WTC11 (cell line): Measurements from ENCODE around the gene CA10. TPM values are rescaled to one million over a fixed set of nuclear protein-coding genes. Genes with fewer than 3 reads are reported as not detected.
A peak's percentile ranks its signal among the peaks of the same experiment; 100 is the strongest.

Experiments used
- ATAC-seq: fragments of 200-7000 bp; cut with Tn5 transposase; 2 replicates; pipeline ENCODE4 v1.10.0; 2021; ENCODE audit warnings: mild to moderate bottlenecking, moderate library complexity
- CTCF ChIA-PET: fragments of 300-600 bp; sonication (Branson Sonifier 250); formaldehyde crosslinking; loops from one replicate; lab custom pipeline; 2021; ENCODE audit warnings: antibody characterized with exemption; lab: Charles Lee
- POLR2A ChIA-PET: fragments of 350-600 bp; sonication (Branson Sonifier 250); formaldehyde crosslinking; loops from one replicate; lab custom pipeline; 2021; ENCODE audit warnings: antibody characterized with exemption; lab: Charles Lee
- DNase-seq: peaks from one replicate; pipeline ENCODE4 v3.0.0; 2021; ENCODE audit warnings: low spot score
- H3K27ac Mint-ChIP-seq: 2 replicates; pipeline ENCODE4 v1.8.0; 2021; ENCODE audit warnings: mixed read lengths
- H3K27me3 Mint-ChIP-seq: 2 replicates; pipeline ENCODE4 v1.8.0; 2021; ENCODE audit warnings: low read depth, mild to moderate bottlenecking, moderate library complexity, mixed read lengths
- H3K36me3 Mint-ChIP-seq: 2 replicates; pipeline ENCODE4 v1.8.0; 2021; ENCODE audit warnings: mixed read lengths
- H3K4me1 Mint-ChIP-seq: 2 replicates; pipeline ENCODE4 v1.8.0; 2022; ENCODE audit warnings: mixed read lengths
- H3K4me3 Mint-ChIP-seq: 2 replicates; pipeline ENCODE4 v1.8.0; 2021; ENCODE audit warnings: mild to moderate bottlenecking, moderate library complexity, mixed read lengths
- H3K9me3 Mint-ChIP-seq: 2 replicates; pipeline ENCODE4 v1.8.0; 2021; ENCODE audit warnings: mixed read lengths
- ATF1 ChIP-seq: sonication (generic); formaldehyde crosslinking; IDR thresholded peaks from 2 replicates; pipeline ENCODE4 v1.8.1; 2023; ENCODE audit warnings: mild to moderate bottlenecking, moderate library complexity, missing genetic modification reagents
- CBFB ChIP-seq: sonication (generic); formaldehyde crosslinking; IDR thresholded peaks from 2 replicates; pipeline ENCODE4 v1.8.1; 2022; ENCODE audit warnings: mild to moderate bottlenecking, low read depth, missing genetic modification reagents
- ELF4 ChIP-seq: sonication (generic); formaldehyde crosslinking; IDR thresholded peaks from 2 replicates; pipeline ENCODE4 v1.8.1; 2022; ENCODE audit warnings: low read depth, mild to moderate bottlenecking, moderate library complexity, missing genetic modification reagents
- FOXK1 ChIP-seq: sonication (generic); formaldehyde crosslinking; IDR thresholded peaks from 2 replicates; pipeline ENCODE4 v1.8.0; 2022; ENCODE audit warnings: mild to moderate bottlenecking, moderate library complexity, missing genetic modification reagents
- GRHL2 ChIP-seq: fragments of 250-450 bp; sonication (Bioruptor Pico); IDR thresholded peaks from 2 replicates; pipeline ENCODE4 v1.8.0; 2022; ENCODE audit warnings: mild to moderate bottlenecking, moderate library complexity; ENCODE audit not compliant: insufficient replicate concordance, severe bottlenecking
- IRF2 ChIP-seq: sonication (generic); formaldehyde crosslinking; IDR thresholded peaks from 2 replicates; pipeline ENCODE4 v1.8.0; 2022; ENCODE audit warnings: low read depth, missing genetic modification reagents, borderline replicate concordance
- JUN ChIP-seq: sonication (generic); formaldehyde crosslinking; IDR thresholded peaks from 2 replicates; pipeline ENCODE4 v1.8.0; 2023; ENCODE audit warnings: mild to moderate bottlenecking, missing genetic modification reagents
- KAT7 ChIP-seq: sonication (generic); formaldehyde crosslinking; IDR thresholded peaks from 2 replicates; pipeline ENCODE4 v1.8.1; 2023; ENCODE audit warnings: missing genetic modification reagents, mild to moderate bottlenecking, borderline replicate concordance
- NR2C2 ChIP-seq: sonication (generic); formaldehyde crosslinking; IDR thresholded peaks from 2 replicates; pipeline ENCODE4 v1.8.0; 2022; ENCODE audit warnings: mild to moderate bottlenecking, missing genetic modification reagents
- PRRX2 ChIP-seq: fragments of 250-450 bp; sonication (Bioruptor Pico); IDR thresholded peaks from 2 replicates; pipeline ENCODE4 v1.8.0; 2021; ENCODE audit warnings: mild to moderate bottlenecking
- RELA ChIP-seq: sonication (generic); formaldehyde crosslinking; IDR thresholded peaks from 2 replicates; pipeline ENCODE4 v1.8.1; 2022; ENCODE audit warnings: missing genetic modification reagents, mild to moderate bottlenecking, borderline replicate concordance
- SOX15 ChIP-seq: fragments of 250-450 bp; sonication (Bioruptor Pico); IDR thresholded peaks from 2 replicates; pipeline ENCODE4 v1.9.0; 2021; ENCODE audit warnings: mild to moderate bottlenecking
- TEAD1 ChIP-seq: sonication (generic); formaldehyde crosslinking; IDR thresholded peaks from 2 replicates; pipeline ENCODE4 v1.8.0; 2022; ENCODE audit warnings: mild to moderate bottlenecking, missing genetic modification reagents
- TP53 ChIP-seq: sonication (generic); formaldehyde crosslinking; IDR thresholded peaks from 2 replicates; pipeline ENCODE4 v1.8.1; 2023; ENCODE audit warnings: mild to moderate bottlenecking, missing genetic modification reagents
- ZNF121 ChIP-seq: sonication (generic); formaldehyde crosslinking; IDR thresholded peaks from 2 replicates; pipeline ENCODE4 v1.8.0; 2023; ENCODE audit warnings: missing genetic modification reagents
- ZNF317 ChIP-seq: sonication (generic); formaldehyde crosslinking; IDR thresholded peaks from 2 replicates; pipeline ENCODE4 v1.8.1; 2023; ENCODE audit warnings: low read depth, mild to moderate bottlenecking, moderate library complexity, missing genetic modification reagents, borderline replicate concordance
- total RNA-seq: library from RNA; stranded (reverse); gene quantifications from 3 replicates; pipeline ENCODE4 v1.2.3, GENCODE V29; 2021
- TF ChIP-seq, protein P1 (sequence below): fragments of 250-450 bp; sonication (Bioruptor Pico); IDR thresholded peaks from 2 replicates; pipeline ENCODE4 v2.1.2; 2022; ENCODE audit warnings: mild to moderate bottlenecking, moderate library complexity
- TF ChIP-seq, protein P2 (sequence below): fragments of 250-450 bp; sonication (Bioruptor Pico); IDR thresholded peaks from 2 replicates; pipeline ENCODE4 v1.9.0; 2021; ENCODE audit warnings: moderate library complexity, mild to moderate bottlenecking, inconsistent platforms, borderline replicate concordance
- TF ChIP-seq, protein P3 (sequence below): sonication (generic); formaldehyde crosslinking; conservative IDR thresholded peaks from 2 replicates; pipeline ENCODE4 v1.8.1; 2023; ENCODE audit warnings: mild to moderate bottlenecking, low read depth, missing genetic modification reagents, moderate library complexity
- TF ChIP-seq, protein P4 (sequence below): fragments of 250-450 bp; sonication (Bioruptor Pico); IDR thresholded peaks from 2 replicates; pipeline ENCODE4 v1.9.0; 2021; ENCODE audit warnings: mild to moderate bottlenecking, borderline replicate concordance
- TF ChIP-seq, protein P5 (sequence below): sonication (generic); formaldehyde crosslinking; IDR thresholded peaks from 2 replicates; pipeline ENCODE4 v1.8.1; 2023; ENCODE audit warnings: mild to moderate bottlenecking, moderate library complexity, missing genetic modification reagents
- TF ChIP-seq, protein P6 (sequence below): fragments of 250-450 bp; sonication (Bioruptor Pico); IDR thresholded peaks from 2 replicates; pipeline ENCODE4 v1.9.0; 2021; ENCODE audit warnings: mild to moderate bottlenecking

Gene CA10
- total RNA-seq, 1 experiment from 2014 or later = 0.90 TPM

DNA sequence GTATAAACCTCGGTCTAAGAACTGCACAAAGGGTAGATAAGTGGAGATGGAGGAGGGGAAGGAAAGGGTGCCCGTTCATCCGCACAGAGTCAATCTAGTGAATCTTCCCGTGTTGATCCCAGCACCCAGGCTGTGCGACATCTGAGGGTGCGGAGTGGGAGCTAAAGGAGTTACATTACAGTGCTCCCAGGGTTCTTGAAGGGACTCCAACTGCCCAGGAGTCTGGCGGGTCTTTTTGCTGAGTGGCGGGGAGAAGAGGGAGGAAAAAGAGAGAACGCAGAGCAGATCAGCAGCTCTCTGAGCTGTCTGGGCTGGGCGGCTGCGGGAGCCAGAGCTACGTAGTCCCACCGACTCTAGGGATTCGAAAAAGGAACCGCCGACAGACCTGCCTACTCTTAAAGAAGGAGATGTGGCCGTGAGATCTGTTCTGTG, 1.6 kb upstream of the CA10 start:
- Mint-ChIP-seq H3K27ac (no peak overlapping the region), H3K27me3 (peaks cover 56% of the 10 kb centered on the region), H3K4me1 (peaks cover 9% of the 10 kb centered on the region; the same call in 1 of the 2 replicates), H3K9me3 (peaks cover 47% of the 10 kb centered on the region), H3K4me3 (peak overlapping the region; percentile 66), H3K36me3 (peaks cover 21% of the 10 kb centered on the region)
- ChIA-PET CTCF (no interaction called here), POLR2A (no interaction called here)
- TF ChIP-seq ATF1 (CRISPR knock-in tag) (no peak), ZNF317 (CRISPR knock-in tag) (no peak), TP53 (CRISPR knock-in tag) (no peak), KAT7 (no peak), CBFB (CRISPR knock-in tag) (no peak), ELF4 (no peak), GRHL2 (CRISPR knock-in tag) (no peak)
- TF ChIP-seq, protein P1, sequence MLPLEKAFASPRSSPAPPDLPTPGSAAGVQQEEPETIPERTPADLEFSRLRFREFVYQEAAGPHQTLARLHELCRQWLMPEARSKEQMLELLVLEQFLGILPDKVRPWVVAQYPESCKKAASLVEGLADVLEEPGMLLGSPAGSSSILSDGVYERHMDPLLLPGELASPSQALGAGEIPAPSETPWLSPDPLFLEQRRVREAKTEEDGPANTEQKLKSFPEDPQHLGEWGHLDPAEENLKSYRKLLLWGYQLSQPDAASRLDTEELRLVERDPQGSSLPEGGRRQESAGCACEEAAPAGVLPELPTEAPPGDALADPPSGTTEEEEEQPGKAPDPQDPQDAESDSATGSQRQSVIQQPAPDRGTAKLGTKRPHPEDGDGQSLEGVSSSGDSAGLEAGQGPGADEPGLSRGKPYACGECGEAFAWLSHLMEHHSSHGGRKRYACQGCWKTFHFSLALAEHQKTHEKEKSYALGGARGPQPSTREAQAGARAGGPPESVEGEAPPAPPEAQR (CRISPR knock-in tag) = no peak
- TF ChIP-seq, protein P2, sequence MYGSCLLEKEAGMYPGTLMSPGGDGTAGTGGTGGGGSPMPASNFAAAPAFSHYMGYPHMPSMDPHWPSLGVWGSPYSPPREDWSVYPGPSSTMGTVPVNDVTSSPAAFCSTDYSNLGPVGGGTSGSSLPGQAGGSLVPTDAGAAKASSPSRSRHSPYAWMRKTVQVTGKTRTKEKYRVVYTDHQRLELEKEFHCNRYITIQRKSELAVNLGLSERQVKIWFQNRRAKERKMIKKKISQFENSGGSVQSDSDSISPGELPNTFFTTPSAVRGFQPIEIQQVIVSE = no peak
- ATAC-seq = no peak
- no peak for DNase-seq

DNA sequence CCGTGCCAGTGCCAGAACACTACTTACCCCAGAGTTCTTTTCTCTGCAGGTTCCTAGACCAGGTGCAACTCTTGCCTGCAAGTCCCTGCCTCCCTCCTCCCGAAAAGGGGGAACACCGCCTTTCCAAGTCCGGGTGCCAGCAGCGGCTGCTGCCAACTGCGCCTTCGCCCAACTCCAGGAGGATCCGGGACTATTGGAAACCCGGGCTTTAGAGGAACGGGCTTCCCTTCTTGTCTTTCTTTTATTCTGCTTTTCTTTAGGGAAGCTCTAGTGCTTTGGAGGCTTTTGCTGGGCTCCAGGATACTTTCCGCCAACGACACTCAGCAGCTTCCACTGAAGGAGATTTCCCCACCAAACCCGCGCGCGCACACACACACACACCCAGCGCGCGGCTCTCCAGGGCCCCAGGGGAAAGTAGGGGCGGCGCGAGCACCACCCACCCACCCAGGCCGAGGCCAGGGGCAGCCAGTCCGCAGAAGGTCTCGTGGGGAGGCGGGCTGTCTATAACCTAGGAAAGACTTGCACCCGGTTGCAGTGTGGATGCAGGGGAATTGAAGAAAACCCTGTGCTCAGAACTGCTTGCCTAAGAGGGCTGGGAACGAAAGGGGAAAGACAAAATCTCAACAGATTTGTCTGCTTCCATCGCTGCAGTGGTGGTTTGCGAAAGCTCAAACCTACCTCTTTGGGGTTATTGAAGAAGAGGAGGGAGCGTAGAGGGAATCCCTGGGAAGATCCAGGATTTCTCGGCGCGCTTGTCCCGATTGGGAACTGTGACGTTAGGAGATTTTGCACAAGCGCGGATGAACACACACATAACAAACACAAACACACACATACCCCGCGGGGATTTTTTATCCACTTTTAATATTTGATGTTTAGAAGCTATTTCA, 977 bp upstream of the CA10 start:
- POLR2A ChIA-PET = no interaction called here
- peaks cover 59% of the 10 kb centered on the region for H3K27me3 Mint-ChIP-seq
- CTCF ChIA-PET = no interaction called here
- DNase-seq (no peak), ATAC-seq (no peak)
- peaks cover 9% of the 10 kb centered on the region; the same call in 1 of the 2 replicates for H3K4me1 Mint-ChIP-seq
- H3K36me3 Mint-ChIP-seq = peaks cover 21% of the 10 kb centered on the region
- H3K4me3 Mint-ChIP-seq = peak overlapping the region; percentile 66
- H3K27ac Mint-ChIP-seq = no peak overlapping the region
- peaks cover 45% of the 10 kb centered on the region for H3K9me3 Mint-ChIP-seq
- TF ChIP-seq ZNF121 (CRISPR knock-in tag) (no peak), SOX15 (CRISPR knock-in tag) (no peak), NR2C2 (no peak), FOXK1 (CRISPR knock-in tag) (no peak), PRRX2 (no peak), IRF2 (CRISPR knock-in tag) (no peak), JUN (no peak), KAT7 (no peak), TEAD1 (CRISPR knock-in tag) (no peak), RELA (CRISPR knock-in tag) (no peak)
- TF ChIP-seq, protein P3, sequence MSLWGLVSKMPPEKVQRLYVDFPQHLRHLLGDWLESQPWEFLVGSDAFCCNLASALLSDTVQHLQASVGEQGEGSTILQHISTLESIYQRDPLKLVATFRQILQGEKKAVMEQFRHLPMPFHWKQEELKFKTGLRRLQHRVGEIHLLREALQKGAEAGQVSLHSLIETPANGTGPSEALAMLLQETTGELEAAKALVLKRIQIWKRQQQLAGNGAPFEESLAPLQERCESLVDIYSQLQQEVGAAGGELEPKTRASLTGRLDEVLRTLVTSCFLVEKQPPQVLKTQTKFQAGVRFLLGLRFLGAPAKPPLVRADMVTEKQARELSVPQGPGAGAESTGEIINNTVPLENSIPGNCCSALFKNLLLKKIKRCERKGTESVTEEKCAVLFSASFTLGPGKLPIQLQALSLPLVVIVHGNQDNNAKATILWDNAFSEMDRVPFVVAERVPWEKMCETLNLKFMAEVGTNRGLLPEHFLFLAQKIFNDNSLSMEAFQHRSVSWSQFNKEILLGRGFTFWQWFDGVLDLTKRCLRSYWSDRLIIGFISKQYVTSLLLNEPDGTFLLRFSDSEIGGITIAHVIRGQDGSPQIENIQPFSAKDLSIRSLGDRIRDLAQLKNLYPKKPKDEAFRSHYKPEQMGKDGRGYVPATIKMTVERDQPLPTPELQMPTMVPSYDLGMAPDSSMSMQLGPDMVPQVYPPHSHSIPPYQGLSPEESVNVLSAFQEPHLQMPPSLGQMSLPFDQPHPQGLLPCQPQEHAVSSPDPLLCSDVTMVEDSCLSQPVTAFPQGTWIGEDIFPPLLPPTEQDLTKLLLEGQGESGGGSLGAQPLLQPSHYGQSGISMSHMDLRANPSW (CRISPR knock-in tag) = no peak
- TF ChIP-seq, protein P4, sequence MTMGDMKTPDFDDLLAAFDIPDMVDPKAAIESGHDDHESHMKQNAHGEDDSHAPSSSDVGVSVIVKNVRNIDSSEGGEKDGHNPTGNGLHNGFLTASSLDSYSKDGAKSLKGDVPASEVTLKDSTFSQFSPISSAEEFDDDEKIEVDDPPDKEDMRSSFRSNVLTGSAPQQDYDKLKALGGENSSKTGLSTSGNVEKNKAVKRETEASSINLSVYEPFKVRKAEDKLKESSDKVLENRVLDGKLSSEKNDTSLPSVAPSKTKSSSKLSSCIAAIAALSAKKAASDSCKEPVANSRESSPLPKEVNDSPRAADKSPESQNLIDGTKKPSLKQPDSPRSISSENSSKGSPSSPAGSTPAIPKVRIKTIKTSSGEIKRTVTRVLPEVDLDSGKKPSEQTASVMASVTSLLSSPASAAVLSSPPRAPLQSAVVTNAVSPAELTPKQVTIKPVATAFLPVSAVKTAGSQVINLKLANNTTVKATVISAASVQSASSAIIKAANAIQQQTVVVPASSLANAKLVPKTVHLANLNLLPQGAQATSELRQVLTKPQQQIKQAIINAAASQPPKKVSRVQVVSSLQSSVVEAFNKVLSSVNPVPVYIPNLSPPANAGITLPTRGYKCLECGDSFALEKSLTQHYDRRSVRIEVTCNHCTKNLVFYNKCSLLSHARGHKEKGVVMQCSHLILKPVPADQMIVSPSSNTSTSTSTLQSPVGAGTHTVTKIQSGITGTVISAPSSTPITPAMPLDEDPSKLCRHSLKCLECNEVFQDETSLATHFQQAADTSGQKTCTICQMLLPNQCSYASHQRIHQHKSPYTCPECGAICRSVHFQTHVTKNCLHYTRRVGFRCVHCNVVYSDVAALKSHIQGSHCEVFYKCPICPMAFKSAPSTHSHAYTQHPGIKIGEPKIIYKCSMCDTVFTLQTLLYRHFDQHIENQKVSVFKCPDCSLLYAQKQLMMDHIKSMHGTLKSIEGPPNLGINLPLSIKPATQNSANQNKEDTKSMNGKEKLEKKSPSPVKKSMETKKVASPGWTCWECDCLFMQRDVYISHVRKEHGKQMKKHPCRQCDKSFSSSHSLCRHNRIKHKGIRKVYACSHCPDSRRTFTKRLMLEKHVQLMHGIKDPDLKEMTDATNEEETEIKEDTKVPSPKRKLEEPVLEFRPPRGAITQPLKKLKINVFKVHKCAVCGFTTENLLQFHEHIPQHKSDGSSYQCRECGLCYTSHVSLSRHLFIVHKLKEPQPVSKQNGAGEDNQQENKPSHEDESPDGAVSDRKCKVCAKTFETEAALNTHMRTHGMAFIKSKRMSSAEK = no peak
- TF ChIP-seq, protein P5, sequence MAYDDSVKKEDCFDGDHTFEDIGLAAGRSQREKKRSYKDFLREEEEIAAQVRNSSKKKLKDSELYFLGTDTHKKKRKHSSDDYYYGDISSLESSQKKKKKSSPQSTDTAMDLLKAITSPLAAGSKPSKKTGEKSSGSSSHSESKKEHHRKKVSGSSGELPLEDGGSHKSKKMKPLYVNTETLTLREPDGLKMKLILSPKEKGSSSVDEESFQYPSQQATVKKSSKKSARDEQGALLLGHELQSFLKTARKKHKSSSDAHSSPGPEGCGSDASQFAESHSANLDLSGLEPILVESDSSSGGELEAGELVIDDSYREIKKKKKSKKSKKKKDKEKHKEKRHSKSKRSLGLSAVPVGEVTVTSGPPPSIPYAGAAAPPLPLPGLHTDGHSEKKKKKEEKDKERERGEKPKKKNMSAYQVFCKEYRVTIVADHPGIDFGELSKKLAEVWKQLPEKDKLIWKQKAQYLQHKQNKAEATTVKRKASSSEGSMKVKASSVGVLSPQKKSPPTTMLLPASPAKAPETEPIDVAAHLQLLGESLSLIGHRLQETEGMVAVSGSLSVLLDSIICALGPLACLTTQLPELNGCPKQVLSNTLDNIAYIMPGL (CRISPR knock-in tag) = no peak
- TF ChIP-seq, protein P6, sequence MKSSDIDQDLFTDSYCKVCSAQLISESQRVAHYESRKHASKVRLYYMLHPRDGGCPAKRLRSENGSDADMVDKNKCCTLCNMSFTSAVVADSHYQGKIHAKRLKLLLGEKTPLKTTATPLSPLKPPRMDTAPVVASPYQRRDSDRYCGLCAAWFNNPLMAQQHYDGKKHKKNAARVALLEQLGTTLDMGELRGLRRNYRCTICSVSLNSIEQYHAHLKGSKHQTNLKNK (CRISPR knock-in tag) = no peak
